ENCODE measurements around the gene CLC.

- no peak for TF ChIP-seq CTCF (IDR thresholded peaks at IDR 0.05)
- no peak for TF ChIP-seq EZH2 (IDR thresholded peaks at IDR 0.05)
Observed at GRCh38 chr19:39692166-39692565, 45.7 kb downstream of the CLC start.
